HepG2 (cell line): ENCODE data around the gene EP300. TPM values are rescaled to one million over a fixed set of nuclear protein-coding genes. Genes with fewer than 3 reads are reported as not detected.

ENCODE experiments used
- BRCA1 ChIP-seq: sonication (generic); formaldehyde crosslinking; IDR thresholded peaks from 2 replicates; pipeline ENCODE4 v1.4.0; 2020; ENCODE audit warnings: missing genetic modification reagents
- EEA1 ChIP-seq: sonication (generic); formaldehyde crosslinking; IDR thresholded peaks from 2 replicates; pipeline ENCODE4 v1.5.1; 2020; ENCODE audit warnings: mild to moderate bottlenecking, missing genetic modification reagents, borderline replicate concordance
- HNF4A ChIP-seq: sonication (generic); formaldehyde crosslinking; IDR thresholded peaks from 2 replicates; pipeline ENCODE4 v1.4.0; 2020; ENCODE audit warnings: missing genetic modification reagents
- HOXA5 ChIP-seq: sonication (generic); formaldehyde crosslinking; IDR thresholded peaks from 2 replicates; pipeline ENCODE4 v1.4.0; 2020; ENCODE audit warnings: missing genetic modification reagents
- JARID2 ChIP-seq: sonication (generic); formaldehyde crosslinking; IDR thresholded peaks from 2 replicates; pipeline ENCODE4 v1.8.1; 2023; ENCODE audit warnings: missing genetic modification reagents, inconsistent platforms; ENCODE audit not compliant: insufficient replicate concordance
- KMT2B ChIP-seq: IDR thresholded peaks from 2 replicates; pipeline ENCODE4 v1.6.1; 2016; ENCODE audit warnings: missing genetic modification reagents, missing compliant biosample characterization
- MTA1 ChIP-seq: sonication (generic); formaldehyde crosslinking; IDR thresholded peaks from 2 replicates; pipeline ENCODE4 v1.4.0; 2020; ENCODE audit warnings: missing genetic modification reagents, mild to moderate bottlenecking, borderline replicate concordance
- MYNN ChIP-seq: sonication (generic); formaldehyde crosslinking; IDR thresholded peaks from 2 replicates; pipeline ENCODE4 v1.4.0; 2020; ENCODE audit warnings: mild to moderate bottlenecking, low read depth, missing genetic modification reagents
- RBM22 ChIP-seq: fragments of 200-400 bp; formaldehyde crosslinking; optimal IDR thresholded peaks from 2 replicates; pipeline ENCODE3; 2017; ENCODE audit warnings: mild to moderate bottlenecking, low read length, moderate library complexity
- SIN3A ChIP-seq: IDR thresholded peaks from 2 replicates; pipeline ENCODE4 v1.6.1; 2011; ENCODE audit warnings: low read depth, mild to moderate bottlenecking, control low read depth, low read length, borderline replicate concordance
- SNAPC2 ChIP-seq: sonication (generic); formaldehyde crosslinking; IDR thresholded peaks from 2 replicates; pipeline ENCODE4 v1.8.1; 2022; ENCODE audit warnings: mild to moderate bottlenecking, missing genetic modification reagents
- SP140L ChIP-seq: sonication (generic); formaldehyde crosslinking; IDR thresholded peaks from 2 replicates; pipeline ENCODE4 v1.4.0; 2020; ENCODE audit warnings: missing genetic modification reagents, borderline replicate concordance
- TBX2 ChIP-seq: sonication (generic); formaldehyde crosslinking; IDR thresholded peaks from 2 replicates; pipeline ENCODE4 v1.5.0; 2020; ENCODE audit warnings: missing genetic modification reagents, mild to moderate bottlenecking, borderline replicate concordance
- TCF7L2 ChIP-seq: IDR thresholded peaks from 2 replicates; pipeline ENCODE4 v1.6.1; 2011; ENCODE audit warnings: mild to moderate bottlenecking, low read depth, low read length, moderate library complexity
- ZNF335 ChIP-seq: sonication (generic); formaldehyde crosslinking; IDR thresholded peaks from 2 replicates; pipeline ENCODE4 v1.4.0; 2020; ENCODE audit warnings: missing genetic modification reagents
- ZNF460 ChIP-seq: sonication (generic); formaldehyde crosslinking; IDR thresholded peaks from 2 replicates; pipeline ENCODE4 v1.5.1; 2020; ENCODE audit warnings: missing genetic modification reagents, mild to moderate bottlenecking, borderline replicate concordance
- ZNF747 ChIP-seq: sonication (generic); formaldehyde crosslinking; IDR thresholded peaks from 2 replicates; pipeline ENCODE4 v1.8.1; 2023; ENCODE audit warnings: missing genetic modification reagents, mild to moderate bottlenecking, borderline replicate concordance
- polyA plus RNA-seq, 8 experiments: library from polyadenylated mRNA; depleted of rRNA in 3 of 8; stranded (reverse) in 7 of 8; unstranded in 1 of 8; fragments of >200 nt; fragmentation: Illumina TruSeq in 4 of 8; extraction: Trizol in 4 of 8; gene quantifications; 2 replicates each; pipeline versions ENCODE4 v1.2.1 to v1.2.3, GENCODE V29; 2011 to 2016; ENCODE audit warnings: low read depth in 4 of 8, missing spikeins in 1 of 8, mixed read lengths in 1 of 8; ENCODE audit not compliant: insufficient read depth in 1 of 8
- total RNA-seq, 5 experiments: library from RNA; depleted of rRNA; stranded (reverse); fragments of >200 nt; fragmentation: Illumina TruSeq; extraction: Trizol; gene quantifications; 2 replicates each; pipeline ENCODE4 v1.2.3, GENCODE V29; 2016; ENCODE audit warnings: low read depth in 1 of 5
- TF ChIP-seq, protein P1 (sequence below): sonication (generic); formaldehyde crosslinking; IDR thresholded peaks from 2 replicates; pipeline ENCODE4 v1.4.0; 2020; ENCODE audit warnings: missing genetic modification reagents
- TF ChIP-seq, protein P2 (sequence below): sonication (generic); formaldehyde crosslinking; IDR thresholded peaks from 2 replicates; pipeline ENCODE4 v1.5.0; 2020; ENCODE audit warnings: mild to moderate bottlenecking, missing genetic modification reagents
- TF ChIP-seq, protein P3 (sequence below): sonication (generic); formaldehyde crosslinking; IDR thresholded peaks from 2 replicates; pipeline ENCODE4 v1.4.0; 2020; ENCODE audit warnings: missing genetic modification reagents, borderline replicate concordance
- TF ChIP-seq, protein P4 (sequence below): sonication (generic); formaldehyde crosslinking; IDR thresholded peaks from 2 replicates; pipeline ENCODE4; 2020; ENCODE audit warnings: missing genetic modification reagents, mild to moderate bottlenecking, borderline replicate concordance

EP300 gene
- total and polyA plus RNA-seq, 2 of the 13 experiments (the other 11 are each of a cell fraction or from before 2014, with no cell fraction given), result 13.6 to 14.9 TPM

DNA sequence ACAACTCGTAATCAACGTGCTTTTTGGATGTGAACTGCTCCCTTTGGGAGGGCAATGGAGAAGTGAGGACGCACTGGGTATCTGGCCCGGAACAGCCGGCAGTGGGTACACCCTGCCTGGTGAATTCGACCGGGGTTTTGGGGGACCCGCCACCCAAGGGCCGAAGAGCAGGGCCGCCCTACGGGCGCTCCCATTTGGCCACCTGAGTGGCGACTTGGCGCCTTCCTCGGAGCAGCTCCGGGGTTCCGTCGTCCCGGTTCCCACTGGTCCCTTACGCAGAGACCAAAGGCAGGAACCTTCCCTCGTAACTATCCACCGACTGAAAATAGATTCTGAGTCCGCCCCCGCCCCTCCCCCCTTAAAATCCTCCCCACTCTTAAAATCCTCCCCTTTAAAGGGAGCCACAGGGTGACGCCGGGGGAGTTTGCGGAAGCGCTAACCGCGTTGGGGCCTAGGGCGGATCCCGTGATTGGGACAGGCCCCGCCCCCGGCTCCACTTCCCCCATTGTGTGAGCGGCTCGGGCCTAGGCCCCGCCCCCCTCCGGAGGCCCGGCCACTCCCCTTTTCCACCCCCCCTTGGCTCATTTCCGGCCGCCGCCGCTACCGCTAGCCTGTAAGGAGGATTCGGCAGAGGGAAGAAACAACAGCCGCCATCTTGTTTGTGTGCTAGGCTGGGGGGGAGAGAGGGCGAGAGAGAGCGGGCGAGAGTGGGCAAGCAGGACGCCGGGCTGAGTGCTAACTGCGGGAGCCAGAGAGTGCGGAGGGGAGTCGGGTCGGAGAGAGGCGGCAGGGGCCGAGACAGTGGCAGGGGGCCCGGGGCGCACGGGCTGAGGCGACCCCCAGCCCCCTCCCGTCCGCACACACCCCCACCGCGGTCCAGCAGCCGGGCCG is 1.0 kb upstream of the EP300 start (continued):
- TF ChIP-seq, protein P1, sequence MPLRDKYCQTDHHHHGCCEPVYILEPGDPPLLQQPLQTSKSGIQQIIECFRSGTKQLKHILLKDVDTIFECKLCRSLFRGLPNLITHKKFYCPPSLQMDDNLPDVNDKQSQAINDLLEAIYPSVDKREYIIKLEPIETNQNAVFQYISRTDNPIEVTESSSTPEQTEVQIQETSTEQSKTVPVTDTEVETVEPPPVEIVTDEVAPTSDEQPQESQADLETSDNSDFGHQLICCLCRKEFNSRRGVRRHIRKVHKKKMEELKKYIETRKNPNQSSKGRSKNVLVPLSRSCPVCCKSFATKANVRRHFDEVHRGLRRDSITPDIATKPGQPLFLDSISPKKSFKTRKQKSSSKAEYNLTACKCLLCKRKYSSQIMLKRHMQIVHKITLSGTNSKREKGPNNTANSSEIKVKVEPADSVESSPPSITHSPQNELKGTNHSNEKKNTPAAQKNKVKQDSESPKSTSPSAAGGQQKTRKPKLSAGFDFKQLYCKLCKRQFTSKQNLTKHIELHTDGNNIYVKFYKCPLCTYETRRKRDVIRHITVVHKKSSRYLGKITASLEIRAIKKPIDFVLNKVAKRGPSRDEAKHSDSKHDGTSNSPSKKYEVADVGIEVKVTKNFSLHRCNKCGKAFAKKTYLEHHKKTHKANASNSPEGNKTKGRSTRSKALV (CRISPR knock-in tag), result no peak
- TF ChIP-seq, protein P2, sequence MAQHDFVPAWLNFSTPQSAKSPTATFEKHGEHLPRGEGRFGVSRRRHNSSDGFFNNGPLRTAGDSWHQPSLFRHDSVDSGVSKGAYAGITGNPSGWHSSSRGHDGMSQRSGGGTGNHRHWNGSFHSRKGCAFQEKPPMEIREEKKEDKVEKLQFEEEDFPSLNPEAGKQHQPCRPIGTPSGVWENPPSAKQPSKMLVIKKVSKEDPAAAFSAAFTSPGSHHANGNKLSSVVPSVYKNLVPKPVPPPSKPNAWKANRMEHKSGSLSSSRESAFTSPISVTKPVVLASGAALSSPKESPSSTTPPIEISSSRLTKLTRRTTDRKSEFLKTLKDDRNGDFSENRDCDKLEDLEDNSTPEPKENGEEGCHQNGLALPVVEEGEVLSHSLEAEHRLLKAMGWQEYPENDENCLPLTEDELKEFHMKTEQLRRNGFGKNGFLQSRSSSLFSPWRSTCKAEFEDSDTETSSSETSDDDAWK (CRISPR knock-in tag), result no peak
- TF ChIP-seq RBM22 (no peak), SIN3A (no peak), SNAPC2 (no peak), TBX2 (CRISPR knock-in tag) (peak; percentile 58; the same call in 1 of the 2 replicates), SP140L (CRISPR knock-in tag) (no peak), MTA1 (CRISPR knock-in tag) (no peak), TCF7L2 (no peak), BRCA1 (CRISPR knock-in tag) (no peak), MYNN (CRISPR knock-in tag) (no peak), HOXA5 (CRISPR knock-in tag) (no peak), JARID2 (CRISPR knock-in tag) (no peak), ZNF335 (no peak), HNF4A (CRISPR knock-in tag) (no peak), ZNF747 (CRISPR knock-in tag) (peak; percentile 43; the same call in 1 of the 2 replicates), KMT2B (CRISPR knock-in tag) (0 out of 2 replicates have a peak, but pooled peaks have one; percentile 39), ZNF460 (CRISPR knock-in tag) (no peak; the same call in 1 of the 2 replicates), EEA1 (CRISPR knock-in tag) (no peak)
- TF ChIP-seq, protein P3, sequence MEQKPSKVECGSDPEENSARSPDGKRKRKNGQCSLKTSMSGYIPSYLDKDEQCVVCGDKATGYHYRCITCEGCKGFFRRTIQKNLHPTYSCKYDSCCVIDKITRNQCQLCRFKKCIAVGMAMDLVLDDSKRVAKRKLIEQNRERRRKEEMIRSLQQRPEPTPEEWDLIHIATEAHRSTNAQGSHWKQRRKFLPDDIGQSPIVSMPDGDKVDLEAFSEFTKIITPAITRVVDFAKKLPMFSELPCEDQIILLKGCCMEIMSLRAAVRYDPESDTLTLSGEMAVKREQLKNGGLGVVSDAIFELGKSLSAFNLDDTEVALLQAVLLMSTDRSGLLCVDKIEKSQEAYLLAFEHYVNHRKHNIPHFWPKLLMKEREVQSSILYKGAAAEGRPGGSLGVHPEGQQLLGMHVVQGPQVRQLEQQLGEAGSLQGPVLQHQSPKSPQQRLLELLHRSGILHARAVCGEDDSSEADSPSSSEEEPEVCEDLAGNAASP (CRISPR knock-in tag), result no peak
- TF ChIP-seq, protein P4, sequence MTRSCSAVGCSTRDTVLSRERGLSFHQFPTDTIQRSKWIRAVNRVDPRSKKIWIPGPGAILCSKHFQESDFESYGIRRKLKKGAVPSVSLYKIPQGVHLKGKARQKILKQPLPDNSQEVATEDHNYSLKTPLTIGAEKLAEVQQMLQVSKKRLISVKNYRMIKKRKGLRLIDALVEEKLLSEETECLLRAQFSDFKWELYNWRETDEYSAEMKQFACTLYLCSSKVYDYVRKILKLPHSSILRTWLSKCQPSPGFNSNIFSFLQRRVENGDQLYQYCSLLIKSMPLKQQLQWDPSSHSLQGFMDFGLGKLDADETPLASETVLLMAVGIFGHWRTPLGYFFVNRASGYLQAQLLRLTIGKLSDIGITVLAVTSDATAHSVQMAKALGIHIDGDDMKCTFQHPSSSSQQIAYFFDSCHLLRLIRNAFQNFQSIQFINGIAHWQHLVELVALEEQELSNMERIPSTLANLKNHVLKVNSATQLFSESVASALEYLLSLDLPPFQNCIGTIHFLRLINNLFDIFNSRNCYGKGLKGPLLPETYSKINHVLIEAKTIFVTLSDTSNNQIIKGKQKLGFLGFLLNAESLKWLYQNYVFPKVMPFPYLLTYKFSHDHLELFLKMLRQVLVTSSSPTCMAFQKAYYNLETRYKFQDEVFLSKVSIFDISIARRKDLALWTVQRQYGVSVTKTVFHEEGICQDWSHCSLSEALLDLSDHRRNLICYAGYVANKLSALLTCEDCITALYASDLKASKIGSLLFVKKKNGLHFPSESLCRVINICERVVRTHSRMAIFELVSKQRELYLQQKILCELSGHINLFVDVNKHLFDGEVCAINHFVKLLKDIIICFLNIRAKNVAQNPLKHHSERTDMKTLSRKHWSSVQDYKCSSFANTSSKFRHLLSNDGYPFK (CRISPR knock-in tag), result peak; percentile 85
